Duodenal mucosa (tissue), 2 donors: ENCODE results near the gene SMIM13.
"Not testable (repeated sequence)": the region's sequence is repeated elsewhere in the genome, so short reads cannot be mapped to it uniquely, and the experiment has no call there.

Experiments used
- H3K27ac ChIP-seq: one replicate; pipeline ENCODE4 v1.7.0; 2013; ENCODE audit warnings: low read depth, low read length
- H3K27me3 ChIP-seq, 2 donors: one replicate each; pipeline ENCODE4 v1.7.0; 2013; ENCODE audit warnings: low read length in 2 of 2, control low read depth in 1 of 2; ENCODE audit not compliant: insufficient read depth in 2 of 2, control insufficient read depth in 1 of 2
- H3K36me3 ChIP-seq, 2 donors: one replicate each; pipeline ENCODE4 v1.7.0; 2013; ENCODE audit warnings: low read length in 2 of 2, control low read depth in 1 of 2; ENCODE audit not compliant: insufficient read depth in 2 of 2, control insufficient read depth in 1 of 2
- H3K4me1 ChIP-seq, 2 donors: one replicate each; pipeline ENCODE4 v1.7.0; 2013; ENCODE audit warnings: low read length in 2 of 2, control low read depth in 1 of 2; ENCODE audit not compliant: insufficient read depth in 2 of 2, control insufficient read depth in 1 of 2
- H3K4me3 ChIP-seq, 2 donors: one replicate each; pipeline ENCODE4 v1.7.0; 2013; ENCODE audit warnings: low read length in 2 of 2, low read depth in 1 of 2
- H3K9ac ChIP-seq, 2 donors: one replicate each; pipeline ENCODE4 v1.7.0; 2013; ENCODE audit warnings: low read length in 2 of 2, low read depth in 1 of 2
- H3K9me3 ChIP-seq, 2 donors: one replicate each; pipeline ENCODE4 v1.7.0; 2013; ENCODE audit warnings: low read length in 2 of 2, control low read depth in 1 of 2; ENCODE audit not compliant: control insufficient read depth in 1 of 2

SMIM13 gene

DNA sequence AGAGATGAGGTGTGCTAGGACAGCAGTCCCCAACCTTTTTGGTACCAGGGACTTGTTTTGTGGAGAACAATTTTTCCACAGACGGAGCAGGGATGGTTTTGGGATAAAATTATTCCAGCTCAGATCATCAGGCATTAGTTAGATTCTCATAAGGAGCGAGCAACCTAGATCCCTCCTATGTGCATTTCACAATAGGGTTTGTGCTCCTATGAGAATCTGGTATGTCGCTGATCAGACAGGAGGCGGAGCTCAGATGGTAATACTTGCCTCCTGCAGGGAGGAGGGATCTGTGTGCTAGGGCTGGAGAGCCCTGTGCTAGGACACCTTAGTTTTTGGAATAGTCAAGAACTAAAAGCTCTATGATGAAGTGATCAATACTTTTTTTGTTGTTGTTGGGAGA lies 2.5 kb downstream of the SMIM13 start:
- Histone ChIP-seq H3K4me3 (peak overlapping the region in 1 of 2 donors; percentile 6), H3K27ac (no peak overlapping the region), H3K9ac (no peak overlapping the region)

DNA sequence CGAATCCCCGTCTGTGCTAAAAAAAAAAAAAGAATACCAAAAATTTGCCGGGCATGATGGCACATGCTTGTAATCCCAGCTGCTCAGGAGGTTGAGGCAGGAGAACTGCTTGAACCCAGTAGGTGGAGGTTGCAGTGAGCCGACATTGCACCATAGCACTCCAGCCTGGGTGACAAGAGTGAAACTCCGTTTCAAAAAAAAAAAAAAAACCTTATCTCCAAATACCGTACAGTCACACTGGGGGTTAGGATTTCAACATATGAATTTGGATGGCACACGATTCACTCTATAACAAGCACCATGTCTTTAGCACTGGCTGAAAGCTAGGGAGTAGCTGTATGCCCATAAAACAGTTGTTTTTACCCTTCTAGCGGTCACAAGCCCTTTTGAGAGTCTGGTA lies 3.8 kb downstream of the SMIM13 start:
- no peaks in the 10 kb centered on the region for H3K36me3 ChIP-seq
- H3K9ac ChIP-seq = no peak overlapping the region
- peaks cover 16 to 24% of the 10 kb centered on the region in 2 donors for H3K4me1 ChIP-seq
- no peak overlapping the region for H3K27ac ChIP-seq
- no peak overlapping the region for H3K4me3 ChIP-seq
- no peaks in the 10 kb centered on the region for H3K9me3 ChIP-seq
- H3K27me3 ChIP-seq = no peaks in the 10 kb centered on the region

More for the DNA sequence above, 2.5 kb downstream of the SMIM13 start:
- Histone ChIP-seq H3K27me3 (no peaks in the 10 kb centered on the region), H3K36me3 (no peaks in the 10 kb centered on the region), H3K9me3 (no peaks in the 10 kb centered on the region), H3K4me1 (peaks cover 16 to 24% of the 10 kb centered on the region in 2 donors)

- Histone ChIP-seq H3K9ac (no peak overlapping the region), H3K4me1 (peaks cover 16 to 20% of the 10 kb centered on the region in 2 donors), H3K4me3 (no peak overlapping the region), H3K27ac (no peak overlapping the region), H3K9me3 (no peaks in the 10 kb centered on the region), H3K36me3 (no peaks in the 10 kb centered on the region), H3K27me3 (no peaks in the 10 kb centered on the region)
These were observed 4.4 kb downstream of the SMIM13 start for GRCh38 chr6:11098004-11098403.

GRCh38 chr6:11101417-11101816 lies 7.8 kb downstream of the SMIM13 start:
- Histone ChIP-seq H3K36me3 (no peaks in the 10 kb centered on the region), H3K9ac (no peak overlapping the region), H3K9me3 (no peaks in the 10 kb centered on the region), H3K4me1 (peaks cover 0 to 6% of the 10 kb centered on the region in 2 donors), H3K27ac (no peak overlapping the region), H3K4me3 (no peak overlapping the region), H3K27me3 (no peaks in the 10 kb centered on the region)

DNA sequence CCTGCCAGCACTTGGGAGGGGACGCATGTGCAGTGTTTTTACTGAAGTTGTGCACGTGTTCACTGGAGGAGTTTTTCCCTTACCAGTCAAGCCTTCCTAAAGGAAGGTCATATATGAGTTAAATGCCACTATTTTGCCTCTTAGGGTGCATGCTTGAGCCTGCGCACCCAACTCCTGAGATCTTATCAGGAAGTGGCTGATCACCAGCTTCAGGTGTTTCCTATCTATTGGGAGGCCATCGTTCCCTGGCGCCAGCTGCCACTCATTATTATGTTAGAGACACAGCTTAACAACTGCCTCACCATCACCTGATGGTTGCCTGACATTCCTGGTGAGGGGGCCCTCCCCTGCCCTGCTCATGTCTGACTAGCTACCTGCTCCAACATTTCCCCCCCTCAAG lies 9.4 kb downstream of the SMIM13 start:
- Histone ChIP-seq H3K4me1 (peaks cover 0 to 1% of the 10 kb centered on the region in 2 donors), H3K9ac (no peak overlapping the region), H3K27me3 (no peaks in the 10 kb centered on the region), H3K9me3 (no peaks in the 10 kb centered on the region), H3K4me3 (no peak overlapping the region), H3K27ac (no peak overlapping the region), H3K36me3 (no peaks in the 10 kb centered on the region)

DNA sequence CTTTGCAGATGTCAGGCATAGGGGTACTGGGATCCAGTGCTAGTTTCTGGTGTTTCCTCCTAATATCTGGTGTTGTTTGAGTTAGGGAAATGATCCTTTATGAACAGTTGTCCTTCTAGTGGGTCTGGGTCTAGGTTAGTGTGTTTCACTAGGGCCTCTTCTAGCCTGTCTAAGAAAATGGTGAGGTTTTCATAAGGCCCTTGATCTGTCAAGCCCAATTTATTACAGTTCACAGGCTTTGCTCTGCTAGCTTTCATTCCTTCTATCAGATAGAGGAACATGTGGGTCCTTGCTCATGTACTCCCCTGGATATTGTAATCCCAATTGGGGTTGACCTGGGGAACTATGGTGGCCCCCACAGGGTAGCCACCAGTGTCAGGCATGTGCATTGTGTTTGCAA lies 15.1 kb downstream of the SMIM13 start:
- no peak overlapping the region for H3K4me3 ChIP-seq
- H3K4me1 ChIP-seq = no peaks in the 10 kb centered on the region
- H3K9ac ChIP-seq = no peak overlapping the region
- no peaks in the 10 kb centered on the region for H3K36me3 ChIP-seq
- H3K27me3 ChIP-seq = no peaks in the 10 kb centered on the region
- H3K9me3 ChIP-seq = no peaks in the 10 kb centered on the region
- no peak overlapping the region for H3K27ac ChIP-seq

DNA sequence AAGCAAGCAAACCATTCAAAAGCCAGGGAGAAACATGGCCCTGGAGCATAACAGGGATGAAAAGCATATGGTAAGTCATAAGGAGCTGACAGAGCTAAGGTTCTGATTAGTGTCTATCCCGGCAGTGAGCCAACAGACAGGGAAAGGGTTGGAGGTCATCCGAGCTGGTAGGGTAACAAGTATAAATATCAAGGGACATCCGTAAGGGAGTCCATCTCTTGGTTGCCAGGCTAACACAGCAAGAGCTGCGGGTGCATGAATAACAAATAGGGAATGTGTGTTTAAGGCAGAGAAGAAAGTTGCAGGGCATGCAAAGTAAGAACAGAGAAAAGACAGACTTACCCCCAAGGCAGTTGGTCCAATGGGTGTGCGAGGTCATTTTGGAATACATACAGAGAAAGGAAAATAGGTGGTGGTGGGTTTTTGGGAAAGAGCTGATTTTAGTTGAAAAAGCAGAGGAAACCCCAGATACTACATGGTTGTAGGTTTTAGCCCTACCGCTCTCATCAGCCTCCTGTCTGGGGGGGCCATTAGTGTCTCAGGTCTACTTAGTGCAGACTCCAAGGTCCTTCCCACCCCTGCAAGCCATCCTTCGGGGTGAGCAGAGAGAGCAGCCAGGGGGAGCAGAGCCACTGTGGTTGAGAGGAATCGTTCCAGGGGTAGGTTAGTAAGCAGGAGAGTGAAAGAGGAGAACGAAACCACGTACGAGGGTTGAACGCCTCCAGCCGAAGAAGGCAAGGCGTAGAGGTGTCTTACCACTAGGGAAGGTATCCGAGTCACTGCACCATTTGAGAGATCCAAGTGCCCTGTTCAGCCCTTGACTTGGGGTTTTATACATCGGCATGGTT lies 17.5 kb downstream of the SMIM13 start, which contains the start of gene ERVFRD-1:
TSS of gene ERVFRD-1 (minus strand) at position 805 of the 848 bp plus-strand sequence. CDS start 6,415 bp downstream, outside the sequence.
- Histone ChIP-seq H3K4me1 (no peaks in the 10 kb centered on the region), H3K27me3 (no peaks in the 10 kb centered on the region), H3K36me3 (no peaks in the 10 kb centered on the region), H3K27ac (no peak within 1 kb of the TSS), H3K9me3 (no peaks in the 10 kb centered on the region), H3K9ac (no peak within 1 kb of the TSS), H3K4me3 (no peak within 1 kb of the TSS)

DNA sequence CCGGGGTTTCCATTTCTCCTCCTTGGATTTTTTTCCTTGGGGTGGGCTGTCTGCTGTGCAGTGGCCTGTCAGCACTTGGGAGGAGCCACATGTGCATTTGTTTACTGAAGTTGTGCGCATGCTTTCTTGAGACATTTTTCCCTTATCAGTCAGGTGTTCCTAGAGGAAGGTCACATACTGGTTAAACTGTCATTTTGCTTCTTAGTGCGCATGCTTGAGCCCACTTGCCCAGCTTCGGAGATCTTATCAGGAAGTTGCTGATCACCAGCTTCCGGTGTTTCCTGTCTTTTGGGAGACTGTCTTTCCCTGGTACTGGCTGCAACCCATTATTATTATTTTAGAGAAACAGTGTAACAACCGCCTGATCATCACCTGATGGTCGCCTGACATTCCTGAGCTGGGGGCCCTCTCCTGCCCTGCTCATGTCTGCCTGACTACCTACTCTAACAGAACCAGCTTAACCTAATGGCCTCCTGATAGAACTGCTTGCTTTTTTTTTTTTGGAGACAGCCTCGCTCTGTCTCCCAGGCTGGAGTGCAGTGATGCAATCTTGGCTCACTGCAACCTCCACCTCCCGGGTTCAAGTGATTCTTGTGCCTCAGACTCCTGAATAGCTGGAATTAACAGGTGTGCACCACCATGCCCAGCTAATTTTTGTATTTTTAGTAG lies 18.3 kb downstream of the SMIM13 start:
- no peak overlapping the region for H3K4me3 ChIP-seq
- H3K9ac ChIP-seq = no peak overlapping the region
- no peaks in the 10 kb centered on the region for H3K9me3 ChIP-seq
- H3K27ac ChIP-seq = no peak overlapping the region
- H3K36me3 ChIP-seq = no peaks in the 10 kb centered on the region
- H3K27me3 ChIP-seq = no peaks in the 10 kb centered on the region
- H3K4me1 ChIP-seq = no peaks in the 10 kb centered on the region

DNA sequence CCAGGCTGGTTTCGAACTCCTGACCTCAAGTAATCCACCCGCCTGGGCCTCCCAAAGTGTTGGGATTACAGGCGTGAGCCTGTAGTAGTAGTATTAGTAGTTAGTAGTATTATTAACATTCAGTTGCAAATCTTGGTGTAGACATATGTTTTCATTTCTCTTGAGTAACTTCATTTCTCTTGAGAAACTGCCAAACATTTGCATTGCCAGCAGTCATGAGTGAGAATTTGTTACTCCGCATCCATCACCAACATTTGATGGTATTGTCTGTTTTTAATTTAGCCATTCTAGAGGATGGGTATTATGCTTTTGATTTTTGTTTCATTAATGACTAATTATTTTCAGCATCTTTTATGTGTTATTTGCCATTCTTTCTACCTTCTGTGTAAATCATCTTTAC lies 19.4 kb downstream of the SMIM13 start:
- no peaks in the 10 kb centered on the region for H3K27me3 ChIP-seq
- no peaks in the 10 kb centered on the region for H3K36me3 ChIP-seq
- no peaks in the 10 kb centered on the region for H3K9me3 ChIP-seq
- H3K4me3 ChIP-seq = no peak overlapping the region
- no peak overlapping the region for H3K9ac ChIP-seq
- no peaks in the 10 kb centered on the region for H3K4me1 ChIP-seq
- no peak overlapping the region for H3K27ac ChIP-seq

GRCh38 chr6:11115808-11116536 lies 22.3 kb downstream of the SMIM13 start:
- not testable (repeated sequence) for H3K9ac ChIP-seq, H3K36me3 ChIP-seq, H3K9me3 ChIP-seq, H3K4me3 ChIP-seq, H3K27me3 ChIP-seq, H3K27ac ChIP-seq
- H3K4me1 ChIP-seq = peaks cover 0 to 11% of the 10 kb centered on the region in 2 donors
